Duodenal mucosa (tissue), 2 donors: ENCODE data around the gene CNIH4.
"Not testable (repeated sequence)": the region's sequence is repeated elsewhere in the genome, so short reads cannot be mapped to it uniquely, and the experiment has no call there.

Experiments
- H3K27ac ChIP-seq: one replicate; pipeline ENCODE4 v1.7.0; 2013; ENCODE audit warnings: low read depth, low read length
- H3K27me3 ChIP-seq, 2 donors: one replicate each; pipeline ENCODE4 v1.7.0; 2013; ENCODE audit warnings: low read length in 2 of 2, control low read depth in 1 of 2; ENCODE audit not compliant: insufficient read depth in 2 of 2, control insufficient read depth in 1 of 2
- H3K36me3 ChIP-seq, 2 donors: one replicate each; pipeline ENCODE4 v1.7.0; 2013; ENCODE audit warnings: low read length in 2 of 2, control low read depth in 1 of 2; ENCODE audit not compliant: insufficient read depth in 2 of 2, control insufficient read depth in 1 of 2
- H3K4me1 ChIP-seq, 2 donors: one replicate each; pipeline ENCODE4 v1.7.0; 2013; ENCODE audit warnings: low read length in 2 of 2, control low read depth in 1 of 2; ENCODE audit not compliant: insufficient read depth in 2 of 2, control insufficient read depth in 1 of 2
- H3K4me3 ChIP-seq, 2 donors: one replicate each; pipeline ENCODE4 v1.7.0; 2013; ENCODE audit warnings: low read length in 2 of 2, low read depth in 1 of 2
- H3K9ac ChIP-seq, 2 donors: one replicate each; pipeline ENCODE4 v1.7.0; 2013; ENCODE audit warnings: low read length in 2 of 2, low read depth in 1 of 2
- H3K9me3 ChIP-seq, 2 donors: one replicate each; pipeline ENCODE4 v1.7.0; 2013; ENCODE audit warnings: low read length in 2 of 2, control low read depth in 1 of 2; ENCODE audit not compliant: control insufficient read depth in 1 of 2

CNIH4 gene

GRCh38 chr1:224420106-224420505 lies 63.4 kb downstream of the CNIH4 start:
- Histone ChIP-seq H3K9me3 (no peaks in the 10 kb centered on the region), H3K27ac (no peak overlapping the region), H3K4me1 (no peaks in the 10 kb centered on the region), H3K27me3 (no peaks in the 10 kb centered on the region), H3K36me3 (peaks cover 58 to 93% of the 10 kb centered on the region in 2 donors), H3K9ac (no peak overlapping the region), H3K4me3 (no peak overlapping the region)

GRCh38 chr1:224425279-224425884 lies 68.7 kb downstream of the CNIH4 start:
- peaks cover 28 to 48% of the 10 kb centered on the region in 2 donors for H3K36me3 ChIP-seq
- H3K4me1 ChIP-seq: peaks cover 0 to 3% of the 10 kb centered on the region in 2 donors
- no peaks in the 10 kb centered on the region for H3K9me3 ChIP-seq
- H3K4me3 ChIP-seq: no peak overlapping the region
- H3K9ac ChIP-seq: no peak overlapping the region
- no peak overlapping the region for H3K27ac ChIP-seq
- H3K27me3 ChIP-seq: no peaks in the 10 kb centered on the region

GRCh38 chr1:224426869-224427268 lies 70.2 kb downstream of the CNIH4 start:
- H3K36me3 ChIP-seq: peaks cover 21 to 33% of the 10 kb centered on the region in 2 donors
- H3K4me1 ChIP-seq: peaks cover 13 to 14% of the 10 kb centered on the region in 2 donors
- not testable (repeated sequence) for H3K27me3 ChIP-seq, H3K27ac ChIP-seq, H3K9ac ChIP-seq, H3K9me3 ChIP-seq, H3K4me3 ChIP-seq

- H3K4me3 ChIP-seq: no peak overlapping the region
These were observed 70.7 kb downstream of the CNIH4 start for GRCh38 chr1:224427346-224427745.

GRCh38 chr1:224428713-224429112 lies 72.0 kb downstream of the CNIH4 start:
- not testable (repeated sequence) for H3K9ac ChIP-seq, H3K27me3 ChIP-seq, H3K9me3 ChIP-seq, H3K4me3 ChIP-seq, H3K27ac ChIP-seq
- Histone ChIP-seq H3K4me1 (peaks cover 24 to 25% of the 10 kb centered on the region in 2 donors), H3K36me3 (peaks cover 9 to 15% of the 10 kb centered on the region in 2 donors)

More at GRCh38 chr1:224427346-224427745, 70.7 kb downstream of the CNIH4 start:
- H3K36me3 ChIP-seq: peaks cover 16 to 28% of the 10 kb centered on the region in 2 donors
- no peak overlapping the region for H3K9ac ChIP-seq
- H3K4me1 ChIP-seq: peaks cover 15 to 18% of the 10 kb centered on the region in 2 donors
- no peaks in the 10 kb centered on the region for H3K27me3 ChIP-seq
- no peak overlapping the region for H3K27ac ChIP-seq
- H3K9me3 ChIP-seq: no peaks in the 10 kb centered on the region
